ENCODE measurements around the gene SERPINA3. TPM values are rescaled to one million over a fixed set of nuclear protein-coding genes. Genes with fewer than 3 reads are reported as not detected.
A peak's percentile ranks its signal among the peaks of the same experiment; 100 is the strongest.

Gene SERPINA3
- total and polyA plus RNA-seq, 12 donors, result 1.0 to 408 (median 13.4) TPM

DNA sequence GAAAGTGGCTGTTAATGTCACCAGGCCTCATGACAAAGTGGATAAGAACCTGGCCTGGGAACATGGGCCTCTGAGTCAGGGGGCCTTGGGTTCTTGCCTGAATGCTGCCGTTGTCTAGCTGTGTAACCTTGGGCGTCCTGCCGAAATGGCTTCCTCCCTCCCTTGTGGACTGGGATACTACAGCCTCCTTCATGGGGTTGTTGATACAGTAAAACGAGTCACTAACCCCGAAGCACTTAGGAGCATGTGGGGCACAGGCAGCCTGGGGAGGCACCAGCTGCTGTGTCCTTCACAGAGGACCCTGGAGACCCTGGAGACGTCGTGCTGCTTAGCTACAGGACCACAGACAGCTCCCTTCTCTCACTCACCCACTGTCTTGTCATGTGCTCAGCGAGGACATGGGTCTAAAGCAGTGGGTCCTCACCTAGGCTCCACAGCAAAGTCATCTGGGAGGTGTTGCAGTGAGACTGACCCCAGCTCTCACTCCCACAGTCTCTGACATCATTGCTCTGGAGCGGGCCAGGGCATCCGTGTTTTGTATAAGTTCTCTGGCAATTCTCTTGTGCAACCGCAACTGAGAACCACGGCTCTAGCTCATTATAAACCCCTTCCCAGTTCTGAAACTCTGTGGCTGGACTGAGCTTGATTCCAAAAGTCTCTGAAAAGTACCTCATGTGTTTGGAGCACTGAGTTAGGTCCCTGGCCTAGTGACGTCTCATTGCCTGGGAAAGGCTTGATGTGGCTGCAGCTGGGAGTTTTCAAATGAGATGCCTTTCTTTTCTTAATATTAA lies 42.1 kb downstream of the SERPINA3 start:
- TF ChIP-seq CTCF (IDR thresholded peaks at IDR 0.05), result no peak
- DNase-seq (no peak), ATAC-seq (peak in 1 of 8 donors; percentile 29)
- no peak overlapping the region for H3K27ac ChIP-seq
- 59 to 61% methylated on average over 13 of the region's 13 CpGs for WGBS, 2 donors
- no peaks in the 10 kb centered on the region for H3K4me1 ChIP-seq
- H3K9me3 ChIP-seq, result peaks cover 0 to 5% (median 0%) of the 10 kb centered on the region in 11 donors
- no peak overlapping the region for H3K4me3 ChIP-seq
- peaks cover 0 to 4% (median 0%) of the 10 kb centered on the region in 7 donors for H3K27me3 ChIP-seq
- intact Hi-C loops (cut with DNase I), result no loop called here
- no peaks in the 10 kb centered on the region for H3K36me3 ChIP-seq

GRCh38 chr14:94655169-94655710 lies 43.0 kb downstream of the SERPINA3 start:
- ATAC-seq, result no peak
- H3K27ac ChIP-seq, result no peak overlapping the region
- H3K36me3 ChIP-seq, result no peaks in the 10 kb centered on the region
- peaks cover 0 to 7% (median 0%) of the 10 kb centered on the region in 7 donors for H3K27me3 ChIP-seq
- no peaks in the 10 kb centered on the region for H3K9me3 ChIP-seq
- H3K4me1 ChIP-seq, result no peaks in the 10 kb centered on the region
- WGBS, 2 donors, result 62 to 92% methylated on average over 11 of the region's 11 CpGs
- no peak for TF ChIP-seq CTCF (IDR thresholded peaks at IDR 0.05)
- intact Hi-C loops (cut with DNase I), result no loop called here
- no peak for DNase-seq
- H3K4me3 ChIP-seq, result no peak overlapping the region

- Histone ChIP-seq H3K36me3 (no peaks in the 10 kb centered on the region), H3K27me3 (peaks cover 0 to 13% (median 0%) of the 10 kb centered on the region in 7 donors), H3K9me3 (no peaks in the 10 kb centered on the region), H3K27ac (no peak overlapping the region), H3K4me1 (no peaks in the 10 kb centered on the region), H3K4me3 (no peak overlapping the region)
- no peak for TF ChIP-seq CTCF (IDR thresholded peaks at IDR 0.05)
- DNase-seq (no peak), ATAC-seq (no peak)
- intact Hi-C loops (cut with DNase I), result no loop called here
- WGBS, 2 donors, result 93 to 96% methylated on average over 4 of the region's 4 CpGs
Observed at GRCh38 chr14:94656043-94656442, 43.9 kb downstream of the SERPINA3 start.

- no peak for ATAC-seq
- H3K9me3 ChIP-seq, result no peaks in the 10 kb centered on the region
- 76 to 86% methylated on average over 1 of the region's 1 CpG for WGBS, 2 donors
- intact Hi-C loops (cut with DNase I), result no loop called here
- H3K27me3 ChIP-seq, result peaks cover 0 to 16% (median 0%) of the 10 kb centered on the region in 7 donors
- TF ChIP-seq CTCF (IDR thresholded peaks at IDR 0.05), result no peak
- DNase-seq, result no peak
- H3K4me1 ChIP-seq, result peaks cover 0 to 9% (median 0%) of the 10 kb centered on the region in 9 donors
- H3K27ac ChIP-seq, result no peak overlapping the region
- H3K4me3 ChIP-seq, result no peak overlapping the region
- H3K36me3 ChIP-seq, result no peaks in the 10 kb centered on the region
Observed at GRCh38 chr14:94659256-94659655, 47.1 kb downstream of the SERPINA3 start.

Measured in heart right ventricle (tissue), 16 donors.